Stimulated activated CD8-positive, alpha-beta memory T cell treated with anti-CD3 and anti-CD28 coated beads, Interleukin-7, amount 100 ng/mL, for 24 hours (primary cell): ENCODE results near the gene NTRK2.

Experiments
- DNase-seq: peaks from one replicate; pipeline ENCODE4 v3.0.0-alpha.2; 2020; ENCODE audit warnings: low read depth

NTRK2 gene

GRCh38 chr9:84851935-84852585 is 182.5 kb downstream of the NTRK2 start:
- no peak for DNase-seq

- DNase-seq, result no peak
These were observed 183.2 kb downstream of the NTRK2 start for GRCh38 chr9:84852617-84853301.

- DNase-seq, result no peak
These were observed 186.7 kb downstream of the NTRK2 start for GRCh38 chr9:84856181-84856632.

- no peak for DNase-seq
These were observed 187.7 kb downstream of the NTRK2 start for GRCh38 chr9:84857211-84857610.

- no peak for DNase-seq
These were observed 188.8 kb downstream of the NTRK2 start for GRCh38 chr9:84858364-84858763.

GRCh38 chr9:84860249-84861115 is 191.0 kb downstream of the NTRK2 start:
- no peak for DNase-seq

- no peak for DNase-seq
These were observed 191.9 kb downstream of the NTRK2 start for GRCh38 chr9:84861455-84861854.

GRCh38 chr9:84862308-84862707 is 192.8 kb downstream of the NTRK2 start:
- DNase-seq, result no peak

- DNase-seq, result no peak
These were observed 193.3 kb downstream of the NTRK2 start for GRCh38 chr9:84862810-84863287.

GRCh38 chr9:84863372-84863771 is 193.8 kb downstream of the NTRK2 start:
- DNase-seq, result no peak

- DNase-seq, result no peak
These were observed 197.1 kb downstream of the NTRK2 start for GRCh38 chr9:84866396-84867175.

GRCh38 chr9:84867186-84867585 is 197.7 kb downstream of the NTRK2 start:
- no peak for DNase-seq

GRCh38 chr9:84869091-84869490 is 199.6 kb downstream of the NTRK2 start:
- no peak for DNase-seq

- DNase-seq, result no peak
These were observed 202.5 kb downstream of the NTRK2 start for GRCh38 chr9:84871983-84872382.

- no peak for DNase-seq
These were observed 204.5 kb downstream of the NTRK2 start for GRCh38 chr9:84874022-84874421.

- DNase-seq, result no peak
These were observed 205.1 kb downstream of the NTRK2 start for GRCh38 chr9:84874596-84874995.

- DNase-seq, result no peak
These were observed 205.7 kb downstream of the NTRK2 start for GRCh38 chr9:84875193-84875592.

- DNase-seq, result no peak
These were observed 210.1 kb downstream of the NTRK2 start for GRCh38 chr9:84879631-84880030.

- no peak for DNase-seq
These were observed 211.3 kb downstream of the NTRK2 start for GRCh38 chr9:84880835-84881234.

- no peak for DNase-seq
These were observed 217.3 kb downstream of the NTRK2 start for GRCh38 chr9:84886866-84887265.

- DNase-seq, result no peak
These were observed 222.4 kb downstream of the NTRK2 start for GRCh38 chr9:84891924-84892323.
